Caki2 (cell line): ENCODE measurements around the gene CAMKK1. TPM values are rescaled to one million over a fixed set of nuclear protein-coding genes. Genes with fewer than 3 reads are reported as not detected.
A peak's percentile ranks its signal among the peaks of the same experiment; 100 is the strongest.

ENCODE experiments used
- DNase-seq: peaks from one replicate; pipeline ENCODE4 v3.0.0-alpha.2; 2015; ENCODE audit warnings: low read depth
- in situ Hi-C: cut with HindIII; loops from 2 replicates; pipeline ENCODE4 v1.10.0; 2016; ENCODE audit warnings: low sequenced_read_pairs, low pct_unique_long_range_greater_than_20kb, mixed read lengths
- total RNA-seq: library from RNA; depleted of rRNA; stranded (reverse); fragments of >200 nt; shearing (Covaris generic); gene quantifications from 2 replicates; pipeline ENCODE4 v1.2.3, GENCODE V29; 2014; ENCODE audit warnings: low replicate concordance; rRNA removed

The CAMKK1 gene
- total RNA-seq = 9.7 and 13.6 TPM in 2 replicates

- DNase-seq = peak; percentile 92
- in situ Hi-C loops = no loop called here
These were observed at the start of gene CAMKK1 for GRCh38 chr17:3893003-3893719. Gene CAMKK1 (minus strand): TSS chr17:3893053. CDS start chr17:3885687, 7,366 bp downstream.

- in situ Hi-C loops = no loop called here
These were observed 48.3 kb upstream of the CAMKK1 start for GRCh38 chr17:3940965-3941698.

GRCh38 chr17:3937359-3937758, 44.5 kb upstream of the CAMKK1 start:
- in situ Hi-C loops = no loop called here
- no peak for DNase-seq

More at GRCh38 chr17:3940965-3941698, 48.3 kb upstream of the CAMKK1 start:
- no peak for DNase-seq

GRCh38 chr17:3935825-3936355, 43.0 kb upstream of the CAMKK1 start:
- DNase-seq = no peak
- in situ Hi-C loops = no loop called here

- DNase-seq = peak; percentile 8
- in situ Hi-C loops = no loop called here
These were observed 42.3 kb upstream of the CAMKK1 start for GRCh38 chr17:3935140-3935542.

- in situ Hi-C loops = no loop called here
- no peak for DNase-seq
These were observed 36.9 kb upstream of the CAMKK1 start for GRCh38 chr17:3929764-3930163.

- no peak for DNase-seq
- in situ Hi-C loops = no loop called here
These were observed 36.3 kb upstream of the CAMKK1 start for GRCh38 chr17:3929181-3929580.

- in situ Hi-C loops = no loop called here
- no peak for DNase-seq
These were observed 35.6 kb upstream of the CAMKK1 start for GRCh38 chr17:3928406-3928805.

- in situ Hi-C loops = no loop called here
- no peak for DNase-seq
These were observed 34.9 kb upstream of the CAMKK1 start for GRCh38 chr17:3927628-3928340.

GRCh38 chr17:3926860-3927627, 34.2 kb upstream of the CAMKK1 start:
- in situ Hi-C loops = no loop called here

GRCh38 chr17:3925684-3926485, 33.0 kb upstream of the CAMKK1 start:
- in situ Hi-C loops = no loop called here
- DNase-seq = no peak

More at GRCh38 chr17:3926860-3927627, 34.2 kb upstream of the CAMKK1 start:
- no peak for DNase-seq

GRCh38 chr17:3924512-3925350, 31.9 kb upstream of the CAMKK1 start:
- no peak for DNase-seq
- in situ Hi-C loops = no loop called here

GRCh38 chr17:3923466-3924190, 30.8 kb upstream of the CAMKK1 start:
- no peak for DNase-seq
- in situ Hi-C loops = no loop called here

GRCh38 chr17:3922765-3923164, 29.9 kb upstream of the CAMKK1 start:
- no peak for DNase-seq
- in situ Hi-C loops = no loop called here

GRCh38 chr17:3921502-3922319, 28.9 kb upstream of the CAMKK1 start:
- no peak for DNase-seq
- in situ Hi-C loops = no loop called here
